ENCODE measurements around the gene FLNA.
A peak's percentile ranks its signal among the peaks of the same experiment; 100 is the strongest.

FLNA gene

GRCh38 chrX:154327038-154327820 is 47.2 kb downstream of the FLNA start:
- H3K27me3 ChIP-seq (ENCODE audit: control insufficient read depth, insufficient read depth, low read length), result peaks cover 7% of the 10 kb centered on the region; the same call in 1 of the 2 replicates
- no peak overlapping the region for H3K9ac ChIP-seq (ENCODE audit: low read length)
- peaks cover 13% of the 10 kb centered on the region; the same call in 1 of the 2 replicates for H3K9me3 ChIP-seq (ENCODE audit: control insufficient read depth, insufficient read depth, low read depth, low read length)
- no peak overlapping the region for H3K4me3 ChIP-seq (ENCODE audit: low read depth, low read length)
- no peaks in the 10 kb centered on the region for H3K36me3 ChIP-seq (ENCODE audit: control insufficient read depth, insufficient read depth, low read length)
- no peak overlapping the region for H3K27ac ChIP-seq (ENCODE audit: low read depth, low read length)
- peaks cover 6% of the 10 kb centered on the region; the same call in 1 of the 2 replicates for H3K4me1 ChIP-seq (ENCODE audit: control insufficient read depth, insufficient read depth, low read length)

- Histone ChIP-seq H3K9me3 (ENCODE audit: control insufficient read depth, insufficient read depth, low read depth, low read length) (peaks cover 19% of the 10 kb centered on the region; the same call in 1 of the 2 replicates), H3K27ac (ENCODE audit: low read depth, low read length) (no peak overlapping the region), H3K4me1 (ENCODE audit: control insufficient read depth, insufficient read depth, low read length) (peaks cover 6% of the 10 kb centered on the region; the same call in 1 of the 2 replicates), H3K9ac (ENCODE audit: low read length) (no peak overlapping the region), H3K27me3 (ENCODE audit: control insufficient read depth, insufficient read depth, low read length) (peaks cover 7% of the 10 kb centered on the region; the same call in 1 of the 2 replicates), H3K36me3 (ENCODE audit: control insufficient read depth, insufficient read depth, low read length) (no peaks in the 10 kb centered on the region), H3K4me3 (ENCODE audit: low read depth, low read length) (no peak overlapping the region)
Measured at GRCh38 chrX:154325541-154325940, 48.9 kb downstream of the FLNA start.

- Histone ChIP-seq H3K27ac (ENCODE audit: low read depth, low read length) (no peak overlapping the region), H3K9ac (ENCODE audit: low read length) (peak overlapping the region; percentile 14), H3K4me1 (ENCODE audit: control insufficient read depth, insufficient read depth, low read length) (peaks cover 6% of the 10 kb centered on the region; the same call in 1 of the 2 replicates), H3K27me3 (ENCODE audit: control insufficient read depth, insufficient read depth, low read length) (peaks cover 13% of the 10 kb centered on the region), H3K4me3 (ENCODE audit: low read depth, low read length) (no peak overlapping the region), H3K36me3 (ENCODE audit: control insufficient read depth, insufficient read depth, low read length) (no peaks in the 10 kb centered on the region), H3K9me3 (ENCODE audit: control insufficient read depth, insufficient read depth, low read depth, low read length) (peaks cover 24% of the 10 kb centered on the region; the same call in 1 of the 2 replicates)
Measured at GRCh38 chrX:154323537-154323936, 50.9 kb downstream of the FLNA start.

GRCh38 chrX:154322890-154323289 is 51.5 kb downstream of the FLNA start:
- H3K9ac ChIP-seq (ENCODE audit: low read length), result no peak overlapping the region
- H3K27me3 ChIP-seq (ENCODE audit: control insufficient read depth, insufficient read depth, low read length), result peaks cover 13% of the 10 kb centered on the region
- no peaks in the 10 kb centered on the region for H3K36me3 ChIP-seq (ENCODE audit: control insufficient read depth, insufficient read depth, low read length)
- H3K4me3 ChIP-seq (ENCODE audit: low read depth, low read length), result no peak overlapping the region
- H3K27ac ChIP-seq (ENCODE audit: low read depth, low read length), result no peak overlapping the region
- H3K9me3 ChIP-seq (ENCODE audit: control insufficient read depth, insufficient read depth, low read depth, low read length), result peaks cover 24% of the 10 kb centered on the region; the same call in 1 of the 2 replicates
- H3K4me1 ChIP-seq (ENCODE audit: control insufficient read depth, insufficient read depth, low read length), result peaks cover 6% of the 10 kb centered on the region; the same call in 1 of the 2 replicates

- Histone ChIP-seq H3K4me1 (ENCODE audit: control insufficient read depth, insufficient read depth, low read length) (peaks cover 6% of the 10 kb centered on the region; the same call in 1 of the 2 replicates), H3K27me3 (ENCODE audit: control insufficient read depth, insufficient read depth, low read length) (peaks cover 13% of the 10 kb centered on the region), H3K9me3 (ENCODE audit: control insufficient read depth, insufficient read depth, low read depth, low read length) (peaks cover 22% of the 10 kb centered on the region; the same call in 1 of the 2 replicates), H3K9ac (ENCODE audit: low read length) (no peak overlapping the region), H3K36me3 (ENCODE audit: control insufficient read depth, insufficient read depth, low read length) (no peaks in the 10 kb centered on the region), H3K27ac (ENCODE audit: low read depth, low read length) (no peak overlapping the region), H3K4me3 (ENCODE audit: low read depth, low read length) (no peak overlapping the region)
Measured at GRCh38 chrX:154321594-154321993, 52.8 kb downstream of the FLNA start.

- peaks cover 6% of the 10 kb centered on the region; the same call in 1 of the 2 replicates for H3K4me1 ChIP-seq (ENCODE audit: control insufficient read depth, insufficient read depth, low read length)
- H3K36me3 ChIP-seq (ENCODE audit: control insufficient read depth, insufficient read depth, low read length), result no peaks in the 10 kb centered on the region
- peaks cover 18% of the 10 kb centered on the region; the same call in 1 of the 2 replicates for H3K9me3 ChIP-seq (ENCODE audit: control insufficient read depth, insufficient read depth, low read depth, low read length)
- H3K9ac ChIP-seq (ENCODE audit: low read length), result no peak overlapping the region
- H3K27me3 ChIP-seq (ENCODE audit: control insufficient read depth, insufficient read depth, low read length), result peaks cover 13% of the 10 kb centered on the region
- no peak overlapping the region for H3K4me3 ChIP-seq (ENCODE audit: low read depth, low read length)
- H3K27ac ChIP-seq (ENCODE audit: low read depth, low read length), result no peak overlapping the region
Measured at GRCh38 chrX:154321152-154321551, 53.3 kb downstream of the FLNA start.

- H3K4me1 ChIP-seq (ENCODE audit: control insufficient read depth, insufficient read depth, low read length), result peaks cover 6% of the 10 kb centered on the region; the same call in 1 of the 2 replicates
- no peak overlapping the region for H3K4me3 ChIP-seq (ENCODE audit: low read depth, low read length)
- H3K9ac ChIP-seq (ENCODE audit: low read length), result no peak overlapping the region
- H3K27ac ChIP-seq (ENCODE audit: low read depth, low read length), result no peak overlapping the region
- H3K9me3 ChIP-seq (ENCODE audit: control insufficient read depth, insufficient read depth, low read depth, low read length), result peaks cover 18% of the 10 kb centered on the region; the same call in 1 of the 2 replicates
- peaks cover 13% of the 10 kb centered on the region for H3K27me3 ChIP-seq (ENCODE audit: control insufficient read depth, insufficient read depth, low read length)
- no peaks in the 10 kb centered on the region for H3K36me3 ChIP-seq (ENCODE audit: control insufficient read depth, insufficient read depth, low read length)
Measured at GRCh38 chrX:154320406-154320805, 54.0 kb downstream of the FLNA start.

- no peak overlapping the region for H3K4me3 ChIP-seq (ENCODE audit: low read depth, low read length)
- peaks cover 11% of the 10 kb centered on the region; the same call in 1 of the 2 replicates for H3K9me3 ChIP-seq (ENCODE audit: control insufficient read depth, insufficient read depth, low read depth, low read length)
- H3K4me1 ChIP-seq (ENCODE audit: control insufficient read depth, insufficient read depth, low read length), result no peaks in the 10 kb centered on the region
- H3K27me3 ChIP-seq (ENCODE audit: control insufficient read depth, insufficient read depth, low read length), result peaks cover 6% of the 10 kb centered on the region; the same call in 1 of the 2 replicates
- H3K9ac ChIP-seq (ENCODE audit: low read length), result no peak overlapping the region
- no peak overlapping the region for H3K27ac ChIP-seq (ENCODE audit: low read depth, low read length)
- no peaks in the 10 kb centered on the region for H3K36me3 ChIP-seq (ENCODE audit: control insufficient read depth, insufficient read depth, low read length)
Measured at GRCh38 chrX:154317391-154317995, 56.9 kb downstream of the FLNA start.

- Histone ChIP-seq H3K27me3 (ENCODE audit: control insufficient read depth, insufficient read depth, low read length) (peaks cover 5% of the 10 kb centered on the region; the same call in 1 of the 2 replicates), H3K36me3 (ENCODE audit: control insufficient read depth, insufficient read depth, low read length) (no peaks in the 10 kb centered on the region), H3K4me1 (ENCODE audit: control insufficient read depth, insufficient read depth, low read length) (no peaks in the 10 kb centered on the region), H3K9me3 (ENCODE audit: control insufficient read depth, insufficient read depth, low read depth, low read length) (peaks cover 5% of the 10 kb centered on the region; the same call in 1 of the 2 replicates), H3K9ac (ENCODE audit: low read length) (no peak overlapping the region), H3K27ac (ENCODE audit: low read depth, low read length) (no peak overlapping the region), H3K4me3 (ENCODE audit: low read depth, low read length) (no peak overlapping the region)
Measured at GRCh38 chrX:154315416-154315815, 59.0 kb downstream of the FLNA start.

- H3K27me3 ChIP-seq (ENCODE audit: control insufficient read depth, insufficient read depth, low read length), result no peaks in the 10 kb centered on the region
- no peak overlapping the region for H3K9ac ChIP-seq (ENCODE audit: low read length)
- H3K4me1 ChIP-seq (ENCODE audit: control insufficient read depth, insufficient read depth, low read length), result no peaks in the 10 kb centered on the region
- H3K36me3 ChIP-seq (ENCODE audit: control insufficient read depth, insufficient read depth, low read length), result no peaks in the 10 kb centered on the region
- H3K9me3 ChIP-seq (ENCODE audit: control insufficient read depth, insufficient read depth, low read depth, low read length), result peaks cover 4% of the 10 kb centered on the region; the same call in 1 of the 2 replicates
- H3K27ac ChIP-seq (ENCODE audit: low read depth, low read length), result no peak overlapping the region
- no peak overlapping the region for H3K4me3 ChIP-seq (ENCODE audit: low read depth, low read length)
Measured at GRCh38 chrX:154313147-154313546, 61.3 kb downstream of the FLNA start.

GRCh38 chrX:154312116-154312515 is 62.3 kb downstream of the FLNA start:
- Histone ChIP-seq H3K36me3 (ENCODE audit: control insufficient read depth, insufficient read depth, low read length) (no peaks in the 10 kb centered on the region), H3K9me3 (ENCODE audit: control insufficient read depth, insufficient read depth, low read depth, low read length) (peaks cover 6% of the 10 kb centered on the region; the same call in 1 of the 2 replicates), H3K9ac (ENCODE audit: low read length) (no peak overlapping the region), H3K27me3 (ENCODE audit: control insufficient read depth, insufficient read depth, low read length) (no peaks in the 10 kb centered on the region), H3K4me1 (ENCODE audit: control insufficient read depth, insufficient read depth, low read length) (no peaks in the 10 kb centered on the region), H3K27ac (ENCODE audit: low read depth, low read length) (no peak overlapping the region), H3K4me3 (ENCODE audit: low read depth, low read length) (no peak overlapping the region)
